ENCODE results near the gene TLE6. TPM values are rescaled to one million over a fixed set of nuclear protein-coding genes. Genes with fewer than 3 reads are reported as not detected.

The TLE6 gene
- polyA plus RNA-seq, 3 donors = not detected

DNA sequence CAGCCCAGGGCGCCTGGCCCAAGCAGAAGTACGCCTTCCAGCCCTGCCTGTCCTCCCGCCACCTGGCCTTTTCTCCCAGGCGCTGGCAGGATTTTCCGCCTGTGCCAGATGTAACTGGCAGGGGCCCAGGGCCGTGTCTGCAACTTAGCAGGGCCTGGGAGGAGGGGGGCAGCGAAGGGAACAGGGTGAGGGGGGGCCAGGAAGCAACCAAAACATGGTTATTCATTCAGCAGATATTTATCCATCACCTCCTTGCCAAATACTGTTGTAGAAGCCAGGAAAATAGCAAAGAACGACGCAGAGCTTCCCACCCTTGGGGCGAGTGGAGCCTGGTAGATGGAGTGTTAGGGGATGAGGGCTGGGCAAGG, 5.6 kb downstream of the TLE6 start:
- Histone ChIP-seq H3K4me2 (replicated peaks; ENCODE audit: extremely low read depth, low read length, poor library complexity, severe bottlenecking) (no peak overlapping the region), H3K27me3 (ENCODE audit: control insufficient read depth in 2 of 2, insufficient read depth in 2 of 2, low read length in 2 of 2) (peaks cover 4 to 33% of the 10 kb centered on the region in 2 donors), H4K20me1 (ENCODE audit: insufficient read depth, low read length) (no peaks in the 10 kb centered on the region), H3K9ac (ENCODE audit: insufficient read depth, low read length, poor library complexity, severe bottlenecking) (no peak overlapping the region), H2AFZ (ENCODE audit: insufficient read depth, low read depth, low read length, poor library complexity, severe bottlenecking) (no peak overlapping the region), H3K36me3 (replicated peaks in 1 of 2; ENCODE audit: control insufficient read depth in 1 of 2, insufficient read depth in 2 of 2, low read length in 2 of 2) (no peaks in the 10 kb centered on the region), H3K4me3 (replicated peaks in 1 of 3; ENCODE audit: low read depth in 2 of 3, low read length in 3 of 3) (no peak overlapping the region), H3K79me2 (ENCODE audit: insufficient read depth, low read length) (no peaks in the 10 kb centered on the region), H3K4me1 (ENCODE audit: control insufficient read depth in 1 of 2, insufficient read depth in 2 of 2, low read length in 2 of 2) (peaks cover 5 to 14% of the 10 kb centered on the region in 2 donors), H3K27ac (ENCODE audit: low read depth in 1 of 2, low read length in 2 of 2) (no peak overlapping the region), H3K9me3 (replicated peaks in 1 of 2; ENCODE audit: control insufficient read depth in 1 of 2, insufficient read depth in 1 of 2, low read length in 2 of 2) (no peaks in the 10 kb centered on the region)
- Mint-ChIP-seq H3K36me3 (peaks cover 0 to 1% of the 10 kb centered on the region in 2 donors), H3K27me3 (ENCODE audit: low read depth in 3 of 3) (peaks cover 32 to 59% (median 51%) of the 10 kb centered on the region in 3 donors), H3K27ac (no peak overlapping the region), H3K9me3 (peaks cover 0 to 7% (median 0%) of the 10 kb centered on the region in 7 donors), H3K4me1 (peaks cover 10% of the 10 kb centered on the region), H3K4me3 (peak overlapping the region in 1 of 2 donors; percentile 71)
- WGBS (ENCODE audit: insufficient coverage) = 15% methylated on average over 4 of the region's 10 CpGs
- TF ChIP-seq CTCF (IDR thresholded peaks at IDR 0.05) = no peak
- intact Hi-C loops (cut with micrococcal nuclease) = no loop called here
- no peak for DNase-seq

GRCh38 chr19:2983351-2984214, 6.2 kb downstream of the TLE6 start:
- WGBS (ENCODE audit: insufficient coverage) = 23% methylated on average over 24 of the region's 24 CpGs
- Histone ChIP-seq H3K79me2 (ENCODE audit: insufficient read depth, low read length) (no peaks in the 10 kb centered on the region), H3K9me3 (replicated peaks in 1 of 2; ENCODE audit: control insufficient read depth in 1 of 2, insufficient read depth in 1 of 2, low read length in 2 of 2) (no peaks in the 10 kb centered on the region), H3K4me2 (replicated peaks; ENCODE audit: extremely low read depth, low read length, poor library complexity, severe bottlenecking) (peak overlapping the region; percentile 47), H3K4me3 (replicated peaks in 1 of 3; ENCODE audit: low read depth in 2 of 3, low read length in 3 of 3) (peak overlapping the region in 1 of 3 experiments; percentile 50), H3K36me3 (replicated peaks in 1 of 2; ENCODE audit: control insufficient read depth in 1 of 2, insufficient read depth in 2 of 2, low read length in 2 of 2) (no peaks in the 10 kb centered on the region), H3K27me3 (ENCODE audit: control insufficient read depth in 2 of 2, insufficient read depth in 2 of 2, low read length in 2 of 2) (peaks cover 4 to 33% of the 10 kb centered on the region in 2 donors), H3K27ac (ENCODE audit: low read depth in 1 of 2, low read length in 2 of 2) (no peak overlapping the region), H2AFZ (ENCODE audit: insufficient read depth, low read depth, low read length, poor library complexity, severe bottlenecking) (peak overlapping the region; percentile 65), H3K4me1 (ENCODE audit: control insufficient read depth in 1 of 2, insufficient read depth in 2 of 2, low read length in 2 of 2) (peaks cover 5 to 14% of the 10 kb centered on the region in 2 donors), H3K9ac (ENCODE audit: insufficient read depth, low read length, poor library complexity, severe bottlenecking) (no peak overlapping the region), H4K20me1 (ENCODE audit: insufficient read depth, low read length) (no peaks in the 10 kb centered on the region)
- peaks cover 0 to 1% of the 10 kb centered on the region in 2 donors for H3K36me3 Mint-ChIP-seq
- peaks cover 0 to 7% (median 0%) of the 10 kb centered on the region in 7 donors for H3K9me3 Mint-ChIP-seq
- intact Hi-C loops (cut with micrococcal nuclease) = no loop called here
- H3K4me1 Mint-ChIP-seq = peaks cover 10% of the 10 kb centered on the region
- TF ChIP-seq CTCF (IDR thresholded peaks at IDR 0.05) = no peak
- DNase-seq = peak in 1 of 3 donors; percentile 21
- peak overlapping the region in 1 of 7 donors; percentile 40 for H3K27ac Mint-ChIP-seq
- peak overlapping the region in 1 of 2 donors; percentile 75 for H3K4me3 Mint-ChIP-seq
- peaks cover 33 to 60% (median 51%) of the 10 kb centered on the region in 3 donors for H3K27me3 Mint-ChIP-seq (ENCODE audit: low read depth in 3 of 3)
